HG03103 (cell line): Measurements from ENCODE around the gene PDE3A.
"Not testable (repeated sequence)": the region's sequence is repeated elsewhere in the genome, so short reads cannot be mapped to it uniquely, and the experiment has no call there.

Experiments
- ATAC-seq: cut with Tn5 transposase; IDR thresholded peaks from one replicate; pipeline ENCODE4 v1.9.1; 2021; ENCODE audit warnings: low read depth; ENCODE audit not compliant: unreplicated experiment

Gene PDE3A

GRCh38 chr12:20527417-20528163 is 159.3 kb downstream of the PDE3A start:
- no peak for ATAC-seq

GRCh38 chr12:20528208-20528607 is 159.9 kb downstream of the PDE3A start:
- ATAC-seq: no peak

- ATAC-seq: no peak
Observed at GRCh38 chr12:20546267-20546666, 177.9 kb downstream of the PDE3A start.

- ATAC-seq: no peak
Observed at GRCh38 chr12:20547816-20548575, 179.7 kb downstream of the PDE3A start.

- ATAC-seq: no peak
Observed at GRCh38 chr12:20548611-20549010, 180.3 kb downstream of the PDE3A start.

- no peak for ATAC-seq
Observed at GRCh38 chr12:20549108-20549719, 180.9 kb downstream of the PDE3A start.

- ATAC-seq: not testable (repeated sequence)
Observed at GRCh38 chr12:20551742-20552442, 183.6 kb downstream of the PDE3A start.

GRCh38 chr12:20552586-20552985 is 184.2 kb downstream of the PDE3A start:
- ATAC-seq: not testable (repeated sequence)

- no peak for ATAC-seq
Observed at GRCh38 chr12:20555015-20555414, 186.7 kb downstream of the PDE3A start.

GRCh38 chr12:20555771-20556170 is 187.4 kb downstream of the PDE3A start:
- ATAC-seq: no peak

- ATAC-seq: no peak
Observed at GRCh38 chr12:20557096-20557495, 188.8 kb downstream of the PDE3A start.

GRCh38 chr12:20560935-20561334 is 192.6 kb downstream of the PDE3A start:
- ATAC-seq: no peak

GRCh38 chr12:20561871-20562270 is 193.5 kb downstream of the PDE3A start:
- no peak for ATAC-seq

GRCh38 chr12:20567413-20567812 is 199.1 kb downstream of the PDE3A start:
- no peak for ATAC-seq

- ATAC-seq: no peak
Observed at GRCh38 chr12:20572451-20572850, 204.1 kb downstream of the PDE3A start.

- no peak for ATAC-seq
Observed at GRCh38 chr12:20576528-20576927, 208.2 kb downstream of the PDE3A start.

- ATAC-seq: no peak
Observed at GRCh38 chr12:20577054-20577453, 208.7 kb downstream of the PDE3A start.

- no peak for ATAC-seq
Observed at GRCh38 chr12:20578142-20578541, 209.8 kb downstream of the PDE3A start.

GRCh38 chr12:20585055-20585625 is 216.8 kb downstream of the PDE3A start:
- no peak for ATAC-seq

GRCh38 chr12:20585913-20586312 is 217.6 kb downstream of the PDE3A start:
- no peak for ATAC-seq

GRCh38 chr12:20588042-20588441 is 219.7 kb downstream of the PDE3A start:
- ATAC-seq: no peak
